Naive thymus-derived CD8-positive, alpha-beta T cell (primary cell): ENCODE data around the gene PGM2L1. TPM values are rescaled to one million over a fixed set of nuclear protein-coding genes. Genes with fewer than 3 reads are reported as not detected.

Source experiments
- ATAC-seq, 2 donors: fragments of 150-1000 bp; cut with Tn5 transposase in 1 of 2; sonication (Bioruptor Pico), chemical (Tn5 transposase) in 1 of 2; 1 replicate in 1 of 2; 2 replicates in 1 of 2; pipeline ENCODE4 v1.10.0; 2021; ENCODE audit warnings: mild to moderate bottlenecking in 2 of 2, moderate library complexity in 2 of 2
- POLR2A ChIA-PET: fragments of 350-600 bp; sonication (Branson Sonifier 250); formaldehyde crosslinking; loops from one replicate; lab custom pipeline; 2021; ENCODE audit warnings: antibody characterized with exemption; lab: Charles Lee
- DNase-seq, 10 donors: peaks; one replicate each; pipeline versions ENCODE4 v3.0.0 to v3.0.0-alpha.2; 2020 to 2022
- H3K27ac Mint-ChIP-seq, 10 donors: one replicate each; pipeline ENCODE4 v1.8.0; 2020 to 2022; ENCODE audit warnings: mild to moderate bottlenecking in 10 of 10, mixed read lengths in 10 of 10, moderate library complexity in 4 of 10, inconsistent platforms in 1 of 10
- H3K27me3 Mint-ChIP-seq, 5 donors: one replicate each; pipeline ENCODE4 v1.8.0; 2021 to 2022; ENCODE audit warnings: mixed read lengths in 5 of 5
- H3K36me3 Mint-ChIP-seq, 3 donors: one replicate each; pipeline ENCODE4 v1.8.0; 2020 to 2022; ENCODE audit warnings: mixed read lengths in 3 of 3, mild to moderate bottlenecking in 2 of 3, inconsistent platforms in 1 of 3
- H3K4me1 Mint-ChIP-seq, 4 donors: one replicate each; pipeline ENCODE4 v1.8.0; 2021 to 2022; ENCODE audit warnings: mixed read lengths in 4 of 4
- H3K4me3 Mint-ChIP-seq, 10 donors: one replicate each; pipeline ENCODE4 v1.8.0; 2020 to 2022; ENCODE audit warnings: mild to moderate bottlenecking in 10 of 10, mixed read lengths in 10 of 10, moderate library complexity in 6 of 10, inconsistent platforms in 1 of 10
- H3K9me3 Mint-ChIP-seq, 9 donors: one replicate each; pipeline ENCODE4 v1.8.0; 2020 to 2022; ENCODE audit warnings: mixed read lengths in 9 of 9, mild to moderate bottlenecking in 3 of 9, inconsistent platforms in 1 of 9, moderate library complexity in 1 of 9
- polyA plus RNA-seq, 3 donors: library from polyadenylated mRNA; unstranded; fragments of 300-500 nt; fragmentation: Illumina TruSeq; gene quantifications; one replicate each; pipeline ENCODE4 v1.2.3, GENCODE V29; 2021
- total RNA-seq, 8 experiments: library from RNA in 2 of 8; stranded (reverse) in 2 of 8; gene quantifications; one replicate each; pipeline ENCODE4 v1.2.3 and lab custom pipeline; 2021 to 2026

The PGM2L1 gene
- total and polyA plus RNA-seq, 5 experiments from 2014 or later, result 2.8 to 11.5 (median 2.9) TPM

- Mint-ChIP-seq H3K36me3 (peaks cover 0 to 3% (median 0%) of the 10 kb centered on the region in 3 donors), H3K4me1 (peaks cover 0 to 5% (median 2%) of the 10 kb centered on the region in 4 donors), H3K27me3 (peaks cover 2 to 18% (median 3%) of the 10 kb centered on the region in 5 donors), H3K9me3 (no peaks in the 10 kb centered on the region), H3K4me3 (no peak overlapping the region), H3K27ac (no peak overlapping the region)
- POLR2A ChIA-PET, result no interaction called here
- ATAC-seq (no peak), DNase-seq (no peak)
Observed at GRCh38 chr11:74326665-74327064, 71.6 kb downstream of the PGM2L1 start.

DNA sequence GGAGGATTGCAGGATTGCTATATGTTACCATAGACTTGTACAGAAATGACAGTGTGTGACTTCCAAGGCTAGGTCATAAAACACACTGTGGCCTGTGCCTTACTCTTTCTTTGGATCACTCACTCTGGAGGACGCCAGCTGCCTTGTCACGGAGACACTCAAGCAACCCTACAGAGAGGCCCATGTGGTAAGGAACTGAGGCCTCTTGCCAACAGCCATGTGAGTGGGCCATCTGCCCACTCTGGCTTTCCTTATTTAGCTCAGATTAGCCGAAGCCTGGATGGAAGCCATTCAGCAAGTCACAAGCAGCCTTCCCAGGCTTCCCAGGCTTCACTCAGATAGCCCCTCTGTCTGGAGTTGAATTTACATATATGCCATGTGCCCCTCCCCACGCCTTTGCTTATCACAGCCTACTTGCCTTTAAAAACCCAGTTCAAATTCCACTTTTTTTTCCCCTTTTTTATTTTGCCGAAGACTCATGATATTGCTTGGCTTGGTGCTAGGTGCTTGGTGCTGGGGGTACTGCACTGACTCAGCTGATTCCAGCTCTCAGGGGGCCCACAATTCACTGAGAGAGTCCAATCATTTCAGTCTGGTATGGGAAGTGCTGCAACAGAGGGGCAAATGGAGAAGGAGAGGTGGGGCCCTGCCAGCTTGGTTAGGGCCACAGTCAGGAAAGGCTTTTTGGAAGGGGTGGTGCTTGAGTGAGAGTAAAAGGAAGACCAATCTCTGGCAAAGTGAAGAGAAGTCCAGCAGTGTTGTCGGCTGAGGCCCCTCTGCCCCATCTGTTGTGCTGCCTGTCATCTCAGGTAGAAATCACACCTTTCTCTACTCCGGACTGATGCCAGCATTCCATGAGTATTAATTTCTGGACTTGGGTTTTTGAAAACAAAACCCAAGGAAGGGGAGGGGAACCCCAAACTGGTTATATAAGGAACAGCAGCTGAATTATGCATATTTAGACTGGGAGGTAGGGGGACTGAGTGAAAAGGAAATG, 72.3 kb downstream of the PGM2L1 start:
- POLR2A ChIA-PET, result no interaction called here

GRCh38 chr11:74322667-74323066, 75.6 kb downstream of the PGM2L1 start:
- Mint-ChIP-seq H3K9me3 (peaks cover 3 to 6% (median 4%) of the 10 kb centered on the region in 9 donors), H3K27me3 (peaks cover 5 to 20% (median 7%) of the 10 kb centered on the region in 5 donors), H3K4me1 (peaks cover 0 to 6% (median 3%) of the 10 kb centered on the region in 4 donors), H3K4me3 (no peak overlapping the region), H3K27ac (no peak overlapping the region), H3K36me3 (peaks cover 0 to 10% (median 3%) of the 10 kb centered on the region in 3 donors)
- ATAC-seq (no peak), DNase-seq (no peak)
- POLR2A ChIA-PET, result no interaction called here

More for the DNA sequence above, 72.3 kb downstream of the PGM2L1 start:
- ATAC-seq, result no peak
- H3K4me3 Mint-ChIP-seq, result no peak overlapping the region
- peaks cover 3 to 20% (median 4%) of the 10 kb centered on the region in 5 donors for H3K27me3 Mint-ChIP-seq
- H3K27ac Mint-ChIP-seq, result peak overlapping the region in 1 of 10 donors; percentile 39
- no peak for DNase-seq
- H3K9me3 Mint-ChIP-seq, result no peaks in the 10 kb centered on the region
- peaks cover 0 to 3% (median 0%) of the 10 kb centered on the region in 3 donors for H3K36me3 Mint-ChIP-seq
- H3K4me1 Mint-ChIP-seq, result peaks cover 0 to 6% (median 3%) of the 10 kb centered on the region in 4 donors

GRCh38 chr11:74321487-74322188, 76.6 kb downstream of the PGM2L1 start:
- H3K27ac Mint-ChIP-seq, result peak overlapping the region in 2 of 10 donors; percentile 23 to 46
- H3K4me1 Mint-ChIP-seq, result peaks cover 0 to 6% (median 3%) of the 10 kb centered on the region in 4 donors
- ATAC-seq (no peak), DNase-seq (peak in 5 of 10 donors; percentile 4 to 25 (median 15))
- POLR2A ChIA-PET, result no interaction called here
- peaks cover 4 to 17% (median 15%) of the 10 kb centered on the region in 9 donors for H3K9me3 Mint-ChIP-seq
- peaks cover 0 to 20% (median 3%) of the 10 kb centered on the region in 3 donors for H3K36me3 Mint-ChIP-seq
- no peak overlapping the region for H3K4me3 Mint-ChIP-seq
- peaks cover 5 to 20% (median 7%) of the 10 kb centered on the region in 5 donors for H3K27me3 Mint-ChIP-seq

DNA sequence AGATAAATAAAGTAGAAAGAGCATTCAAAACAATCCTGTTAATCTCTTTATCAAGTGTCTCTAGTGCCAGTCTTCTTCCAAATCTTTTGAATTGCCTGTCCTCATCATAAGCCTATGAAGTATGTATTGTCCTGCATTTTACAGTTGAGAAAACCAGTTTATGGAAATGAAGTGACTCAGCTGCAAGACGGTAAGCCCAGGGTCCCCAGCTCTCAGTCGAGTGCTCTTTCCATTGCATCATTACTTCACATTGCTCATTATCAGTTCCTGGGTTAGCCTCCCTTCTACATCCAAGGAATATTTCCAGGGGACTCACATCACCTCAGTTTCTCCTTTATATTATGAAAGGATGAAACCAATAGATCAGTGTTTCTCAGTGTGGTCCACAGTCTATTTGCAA, 77.7 kb downstream of the PGM2L1 start:
- H3K4me3 Mint-ChIP-seq, result no peak overlapping the region
- no peak for ATAC-seq
- no peak overlapping the region for H3K27ac Mint-ChIP-seq

DNA sequence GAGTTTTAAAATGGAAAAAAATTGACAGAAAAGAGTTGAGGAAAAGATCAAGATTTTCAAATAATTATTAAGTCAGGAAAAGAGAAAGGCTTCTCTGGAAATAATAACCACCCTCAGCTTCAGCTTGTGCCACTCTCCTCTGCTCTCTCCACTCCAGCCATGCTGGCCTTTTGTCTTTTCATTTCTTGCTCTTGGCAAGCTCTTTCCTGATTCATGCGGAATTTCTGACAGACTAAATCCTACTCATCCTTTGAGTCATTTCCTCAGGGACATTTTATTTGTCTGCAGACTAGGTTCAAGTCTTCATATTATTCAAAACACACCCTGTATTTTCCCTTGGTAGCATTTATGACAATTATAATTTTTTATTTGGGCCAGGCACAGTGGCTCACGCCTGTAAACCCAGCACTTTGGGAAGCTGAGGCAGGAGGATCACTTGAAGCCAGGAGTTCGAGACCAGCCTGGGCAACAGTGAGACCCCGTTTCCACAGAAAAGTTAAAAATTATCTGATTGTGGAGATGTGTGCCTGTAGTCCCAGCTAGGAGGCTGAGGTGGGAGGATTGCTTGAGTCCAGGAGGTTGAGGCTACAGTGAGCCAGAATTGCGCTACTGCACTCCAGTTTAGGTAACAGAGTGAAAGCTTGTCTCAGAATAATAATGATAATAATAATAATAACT, 79.0 kb downstream of the PGM2L1 start:
- POLR2A ChIA-PET, result no interaction called here
- DNase-seq (no peak), ATAC-seq (no peak)
- peaks cover 0 to 23% (median 3%) of the 10 kb centered on the region in 3 donors for H3K36me3 Mint-ChIP-seq
- peaks cover 0 to 6% (median 3%) of the 10 kb centered on the region in 4 donors for H3K4me1 Mint-ChIP-seq
- no peak overlapping the region for H3K4me3 Mint-ChIP-seq
- peaks cover 5 to 20% (median 7%) of the 10 kb centered on the region in 5 donors for H3K27me3 Mint-ChIP-seq
- no peak overlapping the region for H3K27ac Mint-ChIP-seq
- H3K9me3 Mint-ChIP-seq, result peaks cover 4 to 34% (median 25%) of the 10 kb centered on the region in 9 donors

More for the DNA sequence above, 77.7 kb downstream of the PGM2L1 start:
- H3K4me1 Mint-ChIP-seq, result peaks cover 0 to 6% (median 3%) of the 10 kb centered on the region in 4 donors
- POLR2A ChIA-PET, result no interaction called here
- peaks cover 4 to 26% (median 21%) of the 10 kb centered on the region in 9 donors for H3K9me3 Mint-ChIP-seq
- DNase-seq, result no peak
- peaks cover 0 to 23% (median 3%) of the 10 kb centered on the region in 3 donors for H3K36me3 Mint-ChIP-seq
- H3K27me3 Mint-ChIP-seq, result peaks cover 5 to 20% (median 7%) of the 10 kb centered on the region in 5 donors

GRCh38 chr11:74318241-74318932, 79.8 kb downstream of the PGM2L1 start:
- H3K27ac Mint-ChIP-seq, result no peak overlapping the region
- POLR2A ChIA-PET, result no interaction called here
- no peak overlapping the region for H3K4me3 Mint-ChIP-seq
- no peak for DNase-seq
- ATAC-seq, result no peak
- H3K27me3 Mint-ChIP-seq, result peaks cover 5 to 20% (median 7%) of the 10 kb centered on the region in 5 donors
- H3K9me3 Mint-ChIP-seq, result peaks cover 5 to 37% (median 25%) of the 10 kb centered on the region in 9 donors
- H3K4me1 Mint-ChIP-seq, result peaks cover 0 to 6% (median 3%) of the 10 kb centered on the region in 4 donors
- H3K36me3 Mint-ChIP-seq, result peaks cover 0 to 23% (median 3%) of the 10 kb centered on the region in 3 donors

GRCh38 chr11:74316772-74317505, 81.3 kb downstream of the PGM2L1 start:
- Mint-ChIP-seq H3K27me3 (peaks cover 6 to 16% (median 11%) of the 10 kb centered on the region in 5 donors), H3K4me1 (peaks cover under 1 to 6% (median 4%) of the 10 kb centered on the region in 4 donors), H3K4me3 (no peak overlapping the region), H3K36me3 (peaks cover 0 to 23% (median 3%) of the 10 kb centered on the region in 3 donors), H3K9me3 (peaks cover 5 to 37% (median 25%) of the 10 kb centered on the region in 9 donors), H3K27ac (peak overlapping the region in 1 of 10 donors; percentile 1)
- POLR2A ChIA-PET, result no interaction called here
- DNase-seq (no peak), ATAC-seq (no peak)

DNA sequence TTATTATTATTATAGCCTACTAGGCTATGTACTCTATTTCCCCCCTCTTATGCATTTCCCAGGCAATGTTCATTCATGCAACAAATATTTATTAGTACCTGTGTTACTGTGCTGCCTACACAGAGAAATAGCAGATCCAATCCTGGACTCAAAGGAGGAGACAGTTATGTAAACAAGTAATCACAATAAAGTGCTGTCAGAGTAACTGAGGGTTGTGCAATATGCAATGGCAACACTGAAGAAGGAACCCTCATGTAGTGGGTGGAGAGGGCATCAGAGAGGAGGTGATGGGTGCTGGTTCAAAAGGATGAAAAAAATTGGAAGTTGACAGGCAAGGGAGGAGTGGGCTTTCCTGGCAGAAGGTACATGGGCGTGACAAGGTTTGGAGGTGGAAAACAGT, 85.9 kb downstream of the PGM2L1 start:
- ATAC-seq (no peak), DNase-seq (no peak)
- POLR2A ChIA-PET, result no interaction called here
- Mint-ChIP-seq H3K27ac (no peak overlapping the region), H3K27me3 (peaks cover 15 to 39% (median 33%) of the 10 kb centered on the region in 5 donors), H3K4me3 (peak overlapping the region in 4 of 10 donors; percentile 8 to 34 (median 17)), H3K4me1 (peaks cover 8 to 15% (median 12%) of the 10 kb centered on the region in 4 donors), H3K9me3 (peaks cover 1 to 27% (median 18%) of the 10 kb centered on the region in 9 donors), H3K36me3 (peaks cover 0 to 10% (median 3%) of the 10 kb centered on the region in 3 donors)

GRCh38 chr11:74311352-74311926, 86.8 kb downstream of the PGM2L1 start, which contains the start of gene P4HA3:
Gene P4HA3, minus strand, starts transcription at chr11:74311640. Its CDS starts 29 bp downstream, at chr11:74311611.
- Mint-ChIP-seq H3K4me1 (peaks cover 8 to 15% (median 12%) of the 10 kb centered on the region in 4 donors), H3K36me3 (peaks cover 0 to under 1% (median 0%) of the 10 kb centered on the region in 3 donors), H3K27ac (no peak within 1 kb of the TSS), H3K4me3 (peak within 1 kb of the TSS; percentile 57 to 85 (median 72)), H3K27me3 (peaks cover 19 to 41% (median 34%) of the 10 kb centered on the region in 5 donors), H3K9me3 (peaks cover 1 to 18% (median 9%) of the 10 kb centered on the region in 9 donors)
- POLR2A ChIA-PET, result no interaction called here
- DNase-seq (peak in 7 of 10 donors; percentile 10 to 65 (median 33)), ATAC-seq (peak; percentile 84 to 87)
